HepG2 (cell line): ENCODE data around the gene SDK1. TPM values are rescaled to one million over a fixed set of nuclear protein-coding genes. Genes with fewer than 3 reads are reported as not detected.

Source experiments
- ATAC-seq: fragments of 200-7000 bp; cut with Tn5 transposase; 3 replicates; pipeline ENCODE4 v1.9.1; 2020; ENCODE audit warnings: mild to moderate bottlenecking, moderate library complexity
- BruUV-seq: library from RNA; stranded (reverse); fragments of 400-500 nt; replicated peaks from 2 replicates; lab custom pipeline; 2021; lab: Mats Ljungman, UMichigan
- CTCF ChIA-PET: fragments of 300-600 bp; formaldehyde crosslinking; extraction: SDS; loops from one replicate; lab custom pipeline; 2021; ENCODE audit warnings: low total read pairs, inconsistent platforms, low intra/inter-chr PET ratio; lab: Yijun Ruan, JAX
- POLR2A ChIA-PET: fragments of 350-600 bp; sonication (Branson Sonifier 250); formaldehyde crosslinking; loops from one replicate; lab custom pipeline; 2020; ENCODE audit warnings: antibody characterized with exemption, inconsistent platforms; lab: Yijun Ruan, JAX
- DNase-seq: peaks from one replicate; pipeline ENCODE4 v3.0.0-alpha.2; 2015; ENCODE audit warnings: low spot score
- FAIRE-seq: peaks from 3 replicates; lab custom pipeline; 2011; peaks lifted over from hg19 to GRCh38; lab: Jason Lieb, UNC
- H2AFZ ChIP-seq: one replicate; pipeline ENCODE4 v1.6.1; 2011; ENCODE audit warnings: low read length, inconsistent platforms
- H3K27ac ChIP-seq: fragments of 300-600 bp; 3 replicates; pipeline ENCODE4 v1.8.0; 2011; ENCODE audit warnings: mixed run types, mild to moderate bottlenecking, mixed read lengths, low read length, inconsistent platforms; ENCODE audit not compliant: insufficient read depth; ENCODE audit errors: extremely low read length
- H3K27me3 ChIP-seq, 2 experiments: fragments of 200-600 bp in 1 of 2; 2 replicates in 1 of 2; 3 replicates in 1 of 2; pipeline versions ENCODE4 v1.6.0 to v1.8.0; 2011; ENCODE audit warnings: low read length in 2 of 2, mild to moderate bottlenecking in 2 of 2, moderate library complexity in 2 of 2, inconsistent platforms in 1 of 2; ENCODE audit not compliant: insufficient read depth in 2 of 2, control insufficient read depth in 1 of 2
- H3K36me3 ChIP-seq, 2 experiments: fragments of 200-600 bp in 1 of 2; replicated peaks in 1 of 2; 2 replicates in 1 of 2; 3 replicates in 1 of 2; pipeline versions ENCODE4 v1.5.1 to v1.8.0; 2011; ENCODE audit warnings: low read length in 2 of 2, inconsistent platforms in 1 of 2; ENCODE audit not compliant: insufficient read depth in 2 of 2, control insufficient read depth in 1 of 2
- H3K4me1 ChIP-seq: 2 replicates; pipeline ENCODE4 v1.5.1; 2012; ENCODE audit warnings: low read length, inconsistent platforms; ENCODE audit not compliant: insufficient read depth
- H3K4me2 ChIP-seq: 2 replicates; pipeline ENCODE4 v1.6.0; 2011; ENCODE audit warnings: low read depth, low read length, inconsistent platforms
- H3K4me3 ChIP-seq, 3 experiments: fragments of 200-600 bp in 1 of 3; sonication (generic), shearing (Covaris generic) in 1 of 3; replicated peaks in 1 of 3; 2 replicates each; pipeline ENCODE4 v1.5.1; 2011 to 2016; ENCODE audit warnings: low read length in 3 of 3, inconsistent platforms in 2 of 3, low read depth in 2 of 3, mild to moderate bottlenecking in 2 of 3, control low read depth in 1 of 3, mixed read lengths in 1 of 3; ENCODE audit not compliant: insufficient read depth in 1 of 3
- H3K79me2 ChIP-seq: one replicate; pipeline ENCODE4 v1.6.1; 2011; ENCODE audit warnings: low read length, inconsistent platforms; ENCODE audit not compliant: insufficient read depth
- H3K9ac ChIP-seq: 2 replicates; pipeline ENCODE4 v1.6.0; 2011; ENCODE audit warnings: mild to moderate bottlenecking, low read depth, low read length, inconsistent platforms; ENCODE audit not compliant: insufficient read depth
- H3K9me3 ChIP-seq: 2 replicates; pipeline ENCODE4 v1.5.1; 2012; ENCODE audit warnings: mild to moderate bottlenecking, low read length
- H4K20me1 ChIP-seq: 2 replicates; pipeline ENCODE4 v1.6.0; 2011; ENCODE audit warnings: inconsistent platforms, mild to moderate bottlenecking, low read length, moderate library complexity; ENCODE audit not compliant: insufficient read depth
- ATF2 ChIP-seq: sonication (generic); formaldehyde crosslinking; IDR thresholded peaks from 2 replicates; pipeline ENCODE4 v1.4.0; 2020; ENCODE audit warnings: missing genetic modification reagents
- CBX5 ChIP-seq: sonication (generic); formaldehyde crosslinking; IDR thresholded peaks from 2 replicates; pipeline ENCODE4 v1.4.0; 2020; ENCODE audit warnings: missing genetic modification reagents, borderline replicate concordance
- CENPX ChIP-seq: sonication (generic); formaldehyde crosslinking; IDR thresholded peaks from 2 replicates; pipeline ENCODE4 v1.9.0; 2021; ENCODE audit warnings: mild to moderate bottlenecking, missing genetic modification reagents, moderate library complexity
- FOXJ3 ChIP-seq: sonication (generic); formaldehyde crosslinking; IDR thresholded peaks from 2 replicates; pipeline ENCODE4 v1.4.0; 2020; ENCODE audit warnings: missing genetic modification reagents, mild to moderate bottlenecking, borderline replicate concordance
- KDM5B ChIP-seq: sonication (generic); formaldehyde crosslinking; IDR thresholded peaks from 2 replicates; pipeline ENCODE4 v1.4.0; 2020; ENCODE audit warnings: missing genetic modification reagents, mild to moderate bottlenecking, borderline replicate concordance
- KLF16 ChIP-seq, 2 experiments: sonication (generic) in 1 of 2; formaldehyde crosslinking in 1 of 2; IDR thresholded peaks; 2 replicates each; pipeline versions ENCODE4 v1.6.1 to v1.8.0; 2016 to 2023; ENCODE audit warnings: missing genetic modification reagents in 2 of 2, missing compliant biosample characterization in 1 of 2
- NFYC ChIP-seq: IDR thresholded peaks from 2 replicates; pipeline ENCODE4 v1.6.1; 2016; ENCODE audit warnings: missing genetic modification reagents, missing compliant biosample characterization
- RFX3 ChIP-seq: IDR thresholded peaks from 2 replicates; pipeline ENCODE4 v1.6.1; 2016; ENCODE audit warnings: missing biosample characterization, missing genetic modification reagents
- SRSF1 ChIP-seq: fragments of 200-400 bp; formaldehyde crosslinking; optimal IDR thresholded peaks from 2 replicates; pipeline ENCODE3; 2017; ENCODE audit warnings: mild to moderate bottlenecking, low read depth, low read length, moderate library complexity
- TBX3 ChIP-seq: fragments of 450-650 bp; IDR thresholded peaks from 2 replicates; pipeline ENCODE4 v1.6.1; 2017; ENCODE audit warnings: antibody characterized with exemption, mild to moderate bottlenecking, inconsistent platforms, borderline replicate concordance
- XRCC5 ChIP-seq: fragments of 200-400 bp; formaldehyde crosslinking; optimal IDR thresholded peaks from 2 replicates; pipeline ENCODE3; 2017; ENCODE audit warnings: mild to moderate bottlenecking, low read length
- ZNF629 ChIP-seq: sonication (generic); formaldehyde crosslinking; conservative IDR thresholded peaks from 2 replicates; pipeline ENCODE4 v1.5.0; 2020; ENCODE audit warnings: missing genetic modification reagents
- ZNF660 ChIP-seq: sonication (generic); formaldehyde crosslinking; IDR thresholded peaks from 2 replicates; pipeline ENCODE4 v1.5.1; 2020; ENCODE audit warnings: mild to moderate bottlenecking, low read depth, missing genetic modification reagents, borderline replicate concordance
- WGBS: methylation state at CpG from one replicate; pipeline ENCODE4 v1.1.6; 2017; ENCODE audit warnings: low lambda C conversion rate; 5-methylcytosine and 5-hydroxymethylcytosine counted together
- in situ Hi-C: cut with HindIII; loops from 2 replicates; pipeline ENCODE4 v1.10.0; 2017; ENCODE audit warnings: low pct_unique_long_range_greater_than_20kb; ENCODE audit not compliant: extremely low pct_ligation_motif_present
- intact Hi-C: fragments of 100-400 bp; cut with micrococcal nuclease; formaldehyde crosslinking; loops from one replicate; pipeline ENCODE4 v1.10.0; 2022; ENCODE audit not compliant: unreplicated experiment
- polyA plus RNA-seq, 8 experiments: library from polyadenylated mRNA; depleted of rRNA in 3 of 8; stranded (reverse) in 7 of 8; unstranded in 1 of 8; fragments of >200 nt; fragmentation: Illumina TruSeq in 4 of 8; extraction: Trizol in 4 of 8; gene quantifications; 2 replicates each; pipeline versions ENCODE4 v1.2.1 to v1.2.3, GENCODE V29; 2011 to 2016; ENCODE audit warnings: low read depth in 4 of 8, missing spikeins in 1 of 8, mixed read lengths in 1 of 8; ENCODE audit not compliant: insufficient read depth in 1 of 8
- total RNA-seq, 5 experiments: library from RNA; depleted of rRNA; stranded (reverse); fragments of >200 nt; fragmentation: Illumina TruSeq; extraction: Trizol; gene quantifications; 2 replicates each; pipeline ENCODE4 v1.2.3, GENCODE V29; 2016; ENCODE audit warnings: low read depth in 1 of 5
- TF ChIP-seq, protein P1 (sequence below): sonication (generic); formaldehyde crosslinking; IDR thresholded peaks from 2 replicates; pipeline ENCODE4 v1.5.0; 2020; ENCODE audit warnings: mild to moderate bottlenecking, missing genetic modification reagents, borderline replicate concordance

Gene SDK1
- total and polyA plus RNA-seq, 2 of the 13 experiments (the other 11 are each of a cell fraction or from before 2014, with no cell fraction given) = 0.35 to 2.4 TPM

DNA sequence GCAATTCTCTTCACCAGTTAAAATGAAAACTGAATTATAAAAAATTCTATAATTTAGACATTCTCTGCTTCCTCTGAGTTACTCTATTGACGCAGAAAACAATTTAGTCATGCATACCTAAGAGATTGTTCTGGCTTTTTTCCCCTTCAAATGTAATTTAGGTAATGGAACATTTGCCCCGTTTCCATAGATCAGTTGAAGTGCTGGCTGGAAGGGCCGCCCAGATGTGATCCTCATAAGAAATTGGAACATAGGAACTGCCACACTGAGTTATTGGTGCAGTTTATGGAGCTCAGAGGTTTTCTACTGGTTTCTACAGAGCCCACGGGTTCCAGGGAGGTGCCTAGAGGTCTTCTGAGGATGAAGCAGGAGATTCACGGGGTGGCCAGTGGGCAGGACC lies 581.7 kb downstream of the SDK1 start (continued):
- TF ChIP-seq ZNF660 (CRISPR knock-in tag) (no peak), FOXJ3 (CRISPR knock-in tag) (no peak), CENPX (CRISPR knock-in tag) (no peak), KLF16 (CRISPR knock-in tag; IDR thresholded peaks at IDR 0.05) (no peak), NFYC (CRISPR knock-in tag) (no peak)

DNA sequence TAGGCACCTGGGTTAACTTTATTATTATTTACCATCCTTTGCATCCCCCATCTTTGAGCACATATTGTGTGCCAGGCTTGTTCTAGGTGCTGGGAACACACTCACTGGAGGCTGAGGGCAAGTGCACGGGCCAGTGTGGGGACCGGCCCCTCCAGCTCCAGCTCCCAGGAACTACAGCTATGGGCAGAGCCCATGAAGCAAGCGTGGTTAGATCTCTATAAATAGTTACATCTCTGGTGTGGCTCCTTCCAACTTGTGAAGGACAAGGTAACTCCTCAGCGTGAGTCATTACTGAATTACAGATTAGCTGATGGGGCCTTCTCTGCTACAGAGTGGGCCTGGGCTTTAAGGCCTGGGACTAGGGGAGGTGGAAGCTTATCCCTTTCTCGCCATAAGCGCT lies 583.5 kb downstream of the SDK1 start:
- peaks cover 8% of the 10 kb centered on the region for H3K4me1 ChIP-seq
- no peak for TF ChIP-seq CBX5 (CRISPR knock-in tag)
- no peak for TF ChIP-seq SRSF1
- TF ChIP-seq, protein P1, sequence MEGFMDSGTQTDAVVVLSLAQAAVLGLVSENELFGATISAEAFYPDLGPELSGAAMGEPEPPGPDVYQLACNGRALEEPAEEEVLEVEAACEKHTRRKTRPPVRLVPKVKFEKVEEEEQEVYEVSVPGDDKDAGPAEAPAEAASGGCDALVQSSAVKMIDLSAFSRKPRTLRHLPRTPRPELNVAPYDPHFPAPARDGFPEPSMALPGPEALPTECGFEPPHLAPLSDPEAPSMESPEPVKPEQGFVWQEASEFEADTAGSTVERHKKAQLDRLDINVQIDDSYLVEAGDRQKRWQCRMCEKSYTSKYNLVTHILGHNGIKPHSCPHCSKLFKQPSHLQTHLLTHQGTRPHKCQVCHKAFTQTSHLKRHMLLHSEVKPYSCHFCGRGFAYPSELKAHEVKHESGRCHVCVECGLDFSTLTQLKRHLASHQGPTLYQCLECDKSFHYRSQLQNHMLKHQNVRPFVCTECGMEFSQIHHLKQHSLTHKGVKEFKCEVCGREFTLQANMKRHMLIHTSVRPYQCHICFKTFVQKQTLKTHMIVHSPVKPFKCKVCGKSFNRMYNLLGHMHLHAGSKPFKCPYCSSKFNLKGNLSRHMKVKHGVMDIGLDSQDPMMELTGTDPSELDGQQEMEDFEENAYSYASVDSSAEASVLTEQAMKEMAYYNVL (CRISPR knock-in tag) = no peak
- TF ChIP-seq KDM5B (CRISPR knock-in tag) = no peak
- TF ChIP-seq TBX3 = no peak
- no peak for TF ChIP-seq ATF2 (CRISPR knock-in tag)
- TF ChIP-seq XRCC5 = no peak
- TF ChIP-seq RFX3 (CRISPR knock-in tag) = no peak
- TF ChIP-seq ZNF629 (CRISPR knock-in tag) = no peak
- no peak overlapping the region for H3K4me3 ChIP-seq
- in situ Hi-C loops (no loop called here), intact Hi-C loops (no loop called here)
- POLR2A ChIA-PET = no interaction called here
- no peaks in the 10 kb centered on the region for H3K79me2 ChIP-seq
- no peak overlapping the region for H2AFZ ChIP-seq
- no peaks in the 10 kb centered on the region for H3K36me3 ChIP-seq
- FAIRE-seq = no peak
- 95% methylated on average over 3 of the region's 6 CpGs for WGBS
- no peaks in the 10 kb centered on the region for H3K27me3 ChIP-seq
- ATAC-seq = no peak
- no peaks in the 10 kb centered on the region for H3K9me3 ChIP-seq
- CTCF ChIA-PET = no interaction called here
- no peaks in the 10 kb centered on the region for H4K20me1 ChIP-seq
- H3K27ac ChIP-seq = no peak overlapping the region
- no TSS peak for BruUV-seq
- DNase-seq = no peak
- no peak overlapping the region for H3K4me2 ChIP-seq
- no peak overlapping the region for H3K9ac ChIP-seq
